Measurements from ENCODE around the gene TTC23.

The TTC23 gene

GRCh38 chr15:99140590-99140989 lies 108.8 kb downstream of the TTC23 start:
- TF ChIP-seq, protein P1, sequence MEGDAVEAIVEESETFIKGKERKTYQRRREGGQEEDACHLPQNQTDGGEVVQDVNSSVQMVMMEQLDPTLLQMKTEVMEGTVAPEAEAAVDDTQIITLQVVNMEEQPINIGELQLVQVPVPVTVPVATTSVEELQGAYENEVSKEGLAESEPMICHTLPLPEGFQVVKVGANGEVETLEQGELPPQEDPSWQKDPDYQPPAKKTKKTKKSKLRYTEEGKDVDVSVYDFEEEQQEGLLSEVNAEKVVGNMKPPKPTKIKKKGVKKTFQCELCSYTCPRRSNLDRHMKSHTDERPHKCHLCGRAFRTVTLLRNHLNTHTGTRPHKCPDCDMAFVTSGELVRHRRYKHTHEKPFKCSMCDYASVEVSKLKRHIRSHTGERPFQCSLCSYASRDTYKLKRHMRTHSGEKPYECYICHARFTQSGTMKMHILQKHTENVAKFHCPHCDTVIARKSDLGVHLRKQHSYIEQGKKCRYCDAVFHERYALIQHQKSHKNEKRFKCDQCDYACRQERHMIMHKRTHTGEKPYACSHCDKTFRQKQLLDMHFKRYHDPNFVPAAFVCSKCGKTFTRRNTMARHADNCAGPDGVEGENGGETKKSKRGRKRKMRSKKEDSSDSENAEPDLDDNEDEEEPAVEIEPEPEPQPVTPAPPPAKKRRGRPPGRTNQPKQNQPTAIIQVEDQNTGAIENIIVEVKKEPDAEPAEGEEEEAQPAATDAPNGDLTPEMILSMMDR (IDR thresholded peaks at IDR 0.05; ENCODE audit: low read length, missing control alignments) = no peak
- DNase-seq (ENCODE audit: low read depth) = no peak
- no peak overlapping the region for H3K4me3 ChIP-seq (replicated peaks; ENCODE audit: low read depth, low read length)

GRCh38 chr15:99139276-99139675 lies 110.1 kb downstream of the TTC23 start:
- DNase-seq (ENCODE audit: low read depth) = no peak
- H3K4me3 ChIP-seq (replicated peaks; ENCODE audit: low read depth, low read length) = no peak overlapping the region
- TF ChIP-seq, protein P1 (IDR thresholded peaks at IDR 0.05; ENCODE audit: low read length, missing control alignments) = no peak

GRCh38 chr15:99138491-99138982 lies 110.8 kb downstream of the TTC23 start:
- no peak for DNase-seq (ENCODE audit: low read depth)
- H3K4me3 ChIP-seq (replicated peaks; ENCODE audit: low read depth, low read length) = no peak overlapping the region
- TF ChIP-seq, protein P1 (IDR thresholded peaks at IDR 0.05; ENCODE audit: low read length, missing control alignments) = no peak

GRCh38 chr15:99137877-99138276 lies 111.5 kb downstream of the TTC23 start:
- no peak overlapping the region for H3K4me3 ChIP-seq (replicated peaks; ENCODE audit: low read depth, low read length)
- no peak for DNase-seq (ENCODE audit: low read depth)
- TF ChIP-seq, protein P1 (IDR thresholded peaks at IDR 0.05; ENCODE audit: low read length, missing control alignments) = no peak

DNA sequence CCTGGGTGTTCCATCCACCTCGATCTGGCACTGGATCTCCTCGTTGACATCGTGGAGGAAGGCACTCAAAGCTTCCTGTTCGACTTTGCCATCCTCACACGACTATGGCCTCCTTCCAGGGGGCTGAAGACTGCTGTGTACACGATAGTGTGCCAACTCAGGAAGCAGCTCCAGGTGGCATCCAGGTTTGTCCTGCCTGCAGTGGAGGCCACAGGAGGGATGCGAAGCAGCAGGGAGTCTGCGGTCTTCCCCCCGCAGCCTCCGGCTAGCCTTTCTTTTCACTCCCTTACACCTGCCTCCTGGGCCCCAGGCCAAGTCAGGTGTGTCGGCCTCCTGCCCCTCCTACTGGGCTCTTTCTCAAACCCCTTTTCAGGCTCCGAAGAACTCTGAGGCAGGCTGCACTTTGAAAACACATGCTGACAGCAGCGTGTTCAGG lies 112.3 kb downstream of the TTC23 start:
- no peak overlapping the region for H3K4me3 ChIP-seq (replicated peaks; ENCODE audit: low read depth, low read length)
- TF ChIP-seq, protein P1 (IDR thresholded peaks at IDR 0.05; ENCODE audit: low read length, missing control alignments) = no peak
- no peak for DNase-seq (ENCODE audit: low read depth)

DNA sequence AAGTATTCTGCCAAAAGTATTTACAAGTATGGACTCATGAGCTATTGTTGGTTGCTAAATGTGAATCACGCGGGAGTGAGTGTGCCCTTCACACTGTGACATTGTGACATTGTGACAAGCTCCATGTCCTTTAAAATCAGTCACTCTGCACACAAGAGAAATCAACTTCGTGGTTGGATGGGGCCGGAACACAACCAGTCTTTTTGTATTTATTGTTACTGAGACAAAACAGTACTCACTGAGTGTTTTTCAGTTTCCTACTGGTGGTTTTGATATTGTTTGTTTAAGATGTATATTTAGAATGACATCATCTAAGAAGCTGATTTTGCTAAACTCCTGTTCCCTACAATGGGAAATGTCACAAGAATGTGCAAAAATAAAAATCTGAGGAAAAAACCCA lies 114.2 kb downstream of the TTC23 start:
- TF ChIP-seq, protein P1 (IDR thresholded peaks at IDR 0.05; ENCODE audit: low read length, missing control alignments) = no peak
- no peak overlapping the region for H3K4me3 ChIP-seq (replicated peaks; ENCODE audit: low read depth, low read length)
- no peak for DNase-seq (ENCODE audit: low read depth)

- no peak overlapping the region for H3K4me3 ChIP-seq (replicated peaks; ENCODE audit: low read depth, low read length)
- DNase-seq (ENCODE audit: low read depth) = no peak
- TF ChIP-seq, protein P1 (IDR thresholded peaks at IDR 0.05; ENCODE audit: low read length, missing control alignments) = no peak
These were observed 115.0 kb downstream of the TTC23 start for GRCh38 chr15:99134317-99134821.

Data from fibroblast of pulmonary artery (primary cell).